Measurements from ENCODE around the gene MAP4K5. TPM values are rescaled to one million over a fixed set of nuclear protein-coding genes. Genes with fewer than 3 reads are reported as not detected.
A peak's percentile ranks its signal among the peaks of the same experiment; 100 is the strongest.

Gene MAP4K5
- total RNA-seq, 2 donors from 2014 or later = 45.0 to 60.3 TPM

- TF ChIP-seq CTCF (conservative IDR thresholded peaks at IDR 0.05) = no peak
Measured at GRCh38 chr14:50530794-50531365, 1.5 kb downstream of the MAP4K5 start.

GRCh38 chr14:50530358-50530757, 2.0 kb downstream of the MAP4K5 start:
- no peaks in the 10 kb centered on the region for H3K9me3 Mint-ChIP-seq
- peaks cover 27% of the 10 kb centered on the region for H3K4me1 Mint-ChIP-seq
- H3K27me3 ChIP-seq (ENCODE audit: control insufficient read depth, insufficient read depth, low read length, poor library complexity, severe bottlenecking) = no peaks in the 10 kb centered on the region
- no peak for DNase-seq
- WGBS, 2 experiments (ENCODE audit: insufficient coverage in 1 of 2, insufficient read length in 1 of 2) = no CpG with 5 or more reads among the region's 1 CpG
- H3K27ac Mint-ChIP-seq = no peak overlapping the region
- H3K4me3 Mint-ChIP-seq = peak overlapping the region; percentile 90
- no peaks in the 10 kb centered on the region for H3K36me3 ChIP-seq (ENCODE audit: control insufficient read depth, insufficient read depth, low read length)
- H3K27ac ChIP-seq (ENCODE audit: low read depth, low read length) = no peak overlapping the region
- peak overlapping the region; percentile 93 for H3K4me3 ChIP-seq (ENCODE audit: low read length)
- no peaks in the 10 kb centered on the region for H3K4me1 ChIP-seq (ENCODE audit: control insufficient read depth, insufficient read depth, low read length)
- H3K9me3 ChIP-seq (ENCODE audit: control insufficient read depth, low read length) = no peaks in the 10 kb centered on the region
- TF ChIP-seq CTCF (conservative IDR thresholded peaks at IDR 0.05) = no peak
- H3K27me3 Mint-ChIP-seq (ENCODE audit: insufficient read depth) = peaks cover 9% of the 10 kb centered on the region
- H3K9ac ChIP-seq (ENCODE audit: extremely low read depth, low read length, poor library complexity, severe bottlenecking) = no peak overlapping the region
- peaks cover 7% of the 10 kb centered on the region for H3K36me3 Mint-ChIP-seq (ENCODE audit: low read depth)

More at GRCh38 chr14:50530794-50531365, 1.5 kb downstream of the MAP4K5 start:
- H3K27ac ChIP-seq (ENCODE audit: low read depth, low read length) = no peak overlapping the region
- Mint-ChIP-seq H3K27me3 (ENCODE audit: insufficient read depth) (peaks cover 9% of the 10 kb centered on the region), H3K9me3 (no peaks in the 10 kb centered on the region), H3K4me1 (peaks cover 27% of the 10 kb centered on the region), H3K36me3 (ENCODE audit: low read depth) (peaks cover 7% of the 10 kb centered on the region), H3K27ac (no peak overlapping the region), H3K4me3 (peak overlapping the region; percentile 90)
- H3K4me3 ChIP-seq (ENCODE audit: low read length) = peak overlapping the region; percentile 93
- no peaks in the 10 kb centered on the region for H3K9me3 ChIP-seq (ENCODE audit: control insufficient read depth, low read length)
- no peaks in the 10 kb centered on the region for H3K36me3 ChIP-seq (ENCODE audit: control insufficient read depth, insufficient read depth, low read length)
- 51 to 75% methylated on average over 4 to 7 of the region's 8 CpGs for WGBS, 2 experiments (ENCODE audit: insufficient coverage in 1 of 2, insufficient read length in 1 of 2)
- no peak for DNase-seq
- peak overlapping the region; percentile 80 for H3K9ac ChIP-seq (ENCODE audit: extremely low read depth, low read length, poor library complexity, severe bottlenecking)
- H3K27me3 ChIP-seq (ENCODE audit: control insufficient read depth, insufficient read depth, low read length, poor library complexity, severe bottlenecking) = no peaks in the 10 kb centered on the region
- no peaks in the 10 kb centered on the region for H3K4me1 ChIP-seq (ENCODE audit: control insufficient read depth, insufficient read depth, low read length)

GRCh38 chr14:50529288-50530179, 2.8 kb downstream of the MAP4K5 start:
- Histone ChIP-seq H3K27ac (ENCODE audit: low read depth, low read length) (no peak overlapping the region), H3K9me3 (ENCODE audit: control insufficient read depth, low read length) (no peaks in the 10 kb centered on the region), H3K4me1 (ENCODE audit: control insufficient read depth, insufficient read depth, low read length) (no peaks in the 10 kb centered on the region), H3K9ac (ENCODE audit: extremely low read depth, low read length, poor library complexity, severe bottlenecking) (no peak overlapping the region), H3K36me3 (ENCODE audit: control insufficient read depth, insufficient read depth, low read length) (no peaks in the 10 kb centered on the region), H3K27me3 (ENCODE audit: control insufficient read depth, insufficient read depth, low read length, poor library complexity, severe bottlenecking) (no peaks in the 10 kb centered on the region), H3K4me3 (ENCODE audit: low read length) (peak overlapping the region; percentile 93)
- H3K27me3 Mint-ChIP-seq (ENCODE audit: insufficient read depth) = peaks cover 9% of the 10 kb centered on the region
- H3K27ac Mint-ChIP-seq = no peak overlapping the region
- H3K4me3 Mint-ChIP-seq = peak overlapping the region; percentile 90
- H3K9me3 Mint-ChIP-seq = no peaks in the 10 kb centered on the region
- WGBS, 2 experiments (ENCODE audit: insufficient coverage in 1 of 2, insufficient read length in 1 of 2) = 87 to 93% methylated on average over 4 to 5 of the region's 6 CpGs
- DNase-seq = no peak
- peaks cover 34% of the 10 kb centered on the region for H3K4me1 Mint-ChIP-seq
- TF ChIP-seq CTCF (conservative IDR thresholded peaks at IDR 0.05) = peak; percentile 7
- H3K36me3 Mint-ChIP-seq (ENCODE audit: low read depth) = peaks cover 9% of the 10 kb centered on the region

Measured in endodermal cell (in vitro differentiated cells).